Measurements from ENCODE around the gene RGS14.

GRCh38 chr5:177414481-177414880 is 56.8 kb downstream of the RGS14 start:
- no peak for TF ChIP-seq CTCF (IDR thresholded peaks at IDR 0.05; ENCODE audit: low read depth, low read length, poor library complexity, severe bottlenecking)
- no peak for TF ChIP-seq EZH2phosphoT487 (IDR thresholded peaks at IDR 0.05; ENCODE audit: borderline replicate concordance, low read length)

Measured in DOHH2 (cell line).